ENCODE data around the gene ERI3. TPM values are rescaled to one million over a fixed set of nuclear protein-coding genes. Genes with fewer than 3 reads are reported as not detected.

The ERI3 gene
- total and polyA plus RNA-seq, 9 of the 15 experiments (the other 6 are each of a cell fraction or from before 2014, with no cell fraction given), result 47.8 to 93.4 (median 67.2) TPM

DNA sequence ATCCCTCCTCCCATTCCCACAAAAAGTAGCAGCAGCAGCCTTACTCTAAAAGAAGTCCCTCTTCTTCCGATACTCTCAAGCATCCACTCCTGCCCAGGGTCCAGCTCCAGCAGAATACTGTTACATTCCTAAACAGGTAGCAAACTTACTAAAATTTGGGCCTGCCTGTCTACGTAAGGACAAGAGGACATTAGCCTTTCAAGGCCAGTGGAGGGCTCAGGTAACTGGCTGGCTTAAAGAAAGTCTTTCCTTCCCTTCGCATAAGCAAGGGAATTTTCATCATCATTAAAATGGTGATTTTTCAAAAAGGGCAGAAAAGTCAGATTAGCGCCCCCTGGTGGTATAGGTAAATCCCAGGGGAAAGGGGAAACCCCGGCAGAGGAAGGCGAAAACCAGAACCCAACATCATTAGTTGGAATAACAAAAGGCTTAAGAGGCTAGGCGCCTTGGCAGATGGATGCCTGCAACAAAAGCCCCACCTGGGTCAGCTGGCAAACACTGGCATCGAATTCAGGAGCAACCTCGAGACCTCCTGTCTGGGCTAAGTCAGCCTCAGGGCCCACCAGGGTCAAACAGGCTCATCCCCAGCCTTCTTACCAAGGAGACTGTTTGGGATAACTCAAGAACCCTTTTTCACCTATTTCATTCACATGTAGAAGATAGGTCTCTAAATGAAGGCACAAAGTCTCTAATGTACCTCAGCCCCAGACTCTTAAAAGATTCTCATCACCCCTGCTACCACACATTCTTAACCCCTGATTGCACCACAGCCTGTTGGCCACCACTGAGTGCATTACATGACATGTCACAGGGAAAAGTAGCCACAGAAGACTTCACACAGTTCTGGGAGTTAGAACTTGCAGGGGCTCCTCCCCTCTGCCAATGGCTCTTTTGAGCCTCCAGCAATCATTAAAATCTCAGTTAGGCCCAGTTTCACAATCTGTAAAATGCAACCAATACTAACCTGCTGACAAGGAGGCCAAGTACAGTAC, 36.7 kb downstream of the ERI3 start (continued):
- TF ChIP-seq HDAC6 (IDR thresholded peaks at IDR 0.05; ENCODE audit: low read depth, low read length), result no peak
- no peak for TF ChIP-seq ATF7 (IDR thresholded peaks at IDR 0.05)
- TF ChIP-seq, protein P1, sequence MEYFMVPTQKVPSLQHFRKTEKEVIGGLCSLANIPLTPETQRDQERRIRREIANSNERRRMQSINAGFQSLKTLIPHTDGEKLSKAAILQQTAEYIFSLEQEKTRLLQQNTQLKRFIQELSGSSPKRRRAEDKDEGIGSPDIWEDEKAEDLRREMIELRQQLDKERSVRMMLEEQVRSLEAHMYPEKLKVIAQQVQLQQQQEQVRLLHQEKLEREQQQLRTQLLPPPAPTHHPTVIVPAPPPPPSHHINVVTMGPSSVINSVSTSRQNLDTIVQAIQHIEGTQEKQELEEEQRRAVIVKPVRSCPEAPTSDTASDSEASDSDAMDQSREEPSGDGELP (CRISPR knock-in tag; IDR thresholded peaks at IDR 0.05; ENCODE audit: borderline replicate concordance), result no peak
- TF ChIP-seq RFX7 (CRISPR knock-in tag; IDR thresholded peaks at IDR 0.05), result no peak
- no peak for TF ChIP-seq E2F8 (IDR thresholded peaks at IDR 0.05; ENCODE audit: low read depth, partially characterized antibody)
- TF ChIP-seq, protein P2, sequence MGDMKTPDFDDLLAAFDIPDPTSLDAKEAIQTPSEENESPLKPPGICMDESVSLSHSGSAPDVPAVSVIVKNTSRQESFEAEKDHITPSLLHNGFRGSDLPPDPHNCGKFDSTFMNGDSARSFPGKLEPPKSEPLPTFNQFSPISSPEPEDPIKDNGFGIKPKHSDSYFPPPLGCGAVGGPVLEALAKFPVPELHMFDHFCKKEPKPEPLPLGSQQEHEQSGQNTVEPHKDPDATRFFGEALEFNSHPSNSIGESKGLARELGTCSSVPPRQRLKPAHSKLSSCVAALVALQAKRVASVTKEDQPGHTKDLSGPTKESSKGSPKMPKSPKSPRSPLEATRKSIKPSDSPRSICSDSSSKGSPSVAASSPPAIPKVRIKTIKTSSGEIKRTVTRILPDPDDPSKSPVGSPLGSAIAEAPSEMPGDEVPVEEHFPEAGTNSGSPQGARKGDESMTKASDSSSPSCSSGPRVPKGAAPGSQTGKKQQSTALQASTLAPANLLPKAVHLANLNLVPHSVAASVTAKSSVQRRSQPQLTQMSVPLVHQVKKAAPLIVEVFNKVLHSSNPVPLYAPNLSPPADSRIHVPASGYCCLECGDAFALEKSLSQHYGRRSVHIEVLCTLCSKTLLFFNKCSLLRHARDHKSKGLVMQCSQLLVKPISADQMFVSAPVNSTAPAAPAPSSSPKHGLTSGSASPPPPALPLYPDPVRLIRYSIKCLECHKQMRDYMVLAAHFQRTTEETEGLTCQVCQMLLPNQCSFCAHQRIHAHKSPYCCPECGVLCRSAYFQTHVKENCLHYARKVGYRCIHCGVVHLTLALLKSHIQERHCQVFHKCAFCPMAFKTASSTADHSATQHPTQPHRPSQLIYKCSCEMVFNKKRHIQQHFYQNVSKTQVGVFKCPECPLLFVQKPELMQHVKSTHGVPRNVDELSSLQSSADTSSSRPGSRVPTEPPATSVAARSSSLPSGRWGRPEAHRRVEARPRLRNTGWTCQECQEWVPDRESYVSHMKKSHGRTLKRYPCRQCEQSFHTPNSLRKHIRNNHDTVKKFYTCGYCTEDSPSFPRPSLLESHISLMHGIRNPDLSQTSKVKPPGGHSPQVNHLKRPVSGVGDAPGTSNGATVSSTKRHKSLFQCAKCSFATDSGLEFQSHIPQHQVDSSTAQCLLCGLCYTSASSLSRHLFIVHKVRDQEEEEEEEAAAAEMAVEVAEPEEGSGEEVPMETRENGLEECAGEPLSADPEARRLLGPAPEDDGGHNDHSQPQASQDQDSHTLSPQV (IDR thresholded peaks at IDR 0.05), result no peak
- no peak for TF ChIP-seq CBX2 (IDR thresholded peaks at IDR 0.05; ENCODE audit: insufficient read depth, low read length, poor library complexity, severe bottlenecking)
- no peak for TF ChIP-seq CAMTA2 (CRISPR knock-in tag; conservative IDR thresholded peaks at IDR 0.05)
- TF ChIP-seq, protein P3, sequence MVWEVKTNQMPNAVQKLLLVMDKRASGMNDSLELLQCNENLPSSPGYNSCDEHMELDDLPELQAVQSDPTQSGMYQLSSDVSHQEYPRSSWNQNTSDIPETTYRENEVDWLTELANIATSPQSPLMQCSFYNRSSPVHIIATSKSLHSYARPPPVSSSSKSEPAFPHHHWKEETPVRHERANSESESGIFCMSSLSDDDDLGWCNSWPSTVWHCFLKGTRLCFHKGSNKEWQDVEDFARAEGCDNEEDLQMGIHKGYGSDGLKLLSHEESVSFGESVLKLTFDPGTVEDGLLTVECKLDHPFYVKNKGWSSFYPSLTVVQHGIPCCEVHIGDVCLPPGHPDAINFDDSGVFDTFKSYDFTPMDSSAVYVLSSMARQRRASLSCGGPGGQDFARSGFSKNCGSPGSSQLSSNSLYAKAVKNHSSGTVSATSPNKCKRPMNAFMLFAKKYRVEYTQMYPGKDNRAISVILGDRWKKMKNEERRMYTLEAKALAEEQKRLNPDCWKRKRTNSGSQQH (CRISPR knock-in tag; IDR thresholded peaks at IDR 0.05), result no peak
- TF ChIP-seq ZBTB9 (CRISPR knock-in tag; IDR thresholded peaks at IDR 0.05), result no peak
- TF ChIP-seq, protein P4, sequence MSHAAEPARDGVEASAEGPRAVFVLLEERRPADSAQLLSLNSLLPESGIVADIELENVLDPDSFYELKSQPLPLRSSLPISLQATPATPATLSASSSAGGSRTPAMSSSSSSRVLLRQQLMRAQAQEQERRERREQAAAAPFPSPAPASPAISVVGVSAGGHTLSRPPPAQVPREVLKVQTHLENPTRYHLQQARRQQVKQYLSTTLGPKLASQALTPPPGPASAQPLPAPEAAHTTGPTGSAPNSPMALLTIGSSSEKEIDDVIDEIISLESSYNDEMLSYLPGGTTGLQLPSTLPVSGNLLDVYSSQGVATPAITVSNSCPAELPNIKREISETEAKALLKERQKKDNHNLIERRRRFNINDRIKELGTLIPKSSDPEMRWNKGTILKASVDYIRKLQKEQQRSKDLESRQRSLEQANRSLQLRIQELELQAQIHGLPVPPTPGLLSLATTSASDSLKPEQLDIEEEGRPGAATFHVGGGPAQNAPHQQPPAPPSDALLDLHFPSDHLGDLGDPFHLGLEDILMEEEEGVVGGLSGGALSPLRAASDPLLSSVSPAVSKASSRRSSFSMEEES (CRISPR knock-in tag; IDR thresholded peaks at IDR 0.05), result no peak
- TF ChIP-seq DDX20 (tag; IDR thresholded peaks at IDR 0.05; ENCODE audit: low read depth), result no peak
